ENCODE results near the gene TMEM259.

- TF ChIP-seq CTCF (conservative IDR thresholded peaks at IDR 0.05; ENCODE audit: low read depth in 2 of 2) (no peak), CREB1 (CRISPR knock-in tag; IDR thresholded peaks at IDR 0.05; ENCODE audit: low read depth) (no peak), EZH2 (IDR thresholded peaks at IDR 0.05; ENCODE audit: low read depth, unreplicated experiment) (no peak), POLR2AphosphoS5 (IDR thresholded peaks at IDR 0.05; ENCODE audit: low read depth) (no peak), ZNF114 (CRISPR knock-in tag; IDR thresholded peaks at IDR 0.05) (no peak), EZH2phosphoT487 (IDR thresholded peaks at IDR 0.05; ENCODE audit: unreplicated experiment) (no peak), ZNF462 (CRISPR knock-in tag; IDR thresholded peaks at IDR 0.05) (no peak), REST (IDR thresholded peaks at IDR 0.05; ENCODE audit: unreplicated experiment) (no peak), ETS1 (IDR thresholded peaks at IDR 0.05) (no peak), STAT1 (IDR thresholded peaks at IDR 0.05; ENCODE audit: unreplicated experiment) (no peak), ZNF331 (CRISPR knock-in tag; IDR thresholded peaks at IDR 0.05; ENCODE audit: low read depth) (no peak), JUNB (IDR thresholded peaks at IDR 0.05; ENCODE audit: unreplicated experiment) (no peak)
Measured at GRCh38 chr19:1049800-1050199, 28.9 kb upstream of the TMEM259 start.

Data from GM23338 (cell line).